Esophagus muscularis mucosa (tissue), 4 donors: ENCODE measurements around the gene MYO1D.

Experiments
- CTCF ChIP-seq, 3 experiments: fragments of 200-600 bp in 2 of 3; fragments of 450-650 bp in 1 of 3; sonication (generic) in 2 of 3; IDR thresholded peaks; one replicate each; pipeline ENCODE4 v1.5.1; 2017 to 2019; ENCODE audit warnings: antibody characterized with exemption in 3 of 3, mild to moderate bottlenecking in 2 of 3, moderate library complexity in 1 of 3
- EP300 ChIP-seq: sonication (generic); formaldehyde crosslinking; IDR thresholded peaks from one replicate; pipeline ENCODE4 v1.6.1; 2017; ENCODE audit warnings: antibody characterized with exemption
- POLR2A ChIP-seq: fragments of 450-650 bp; IDR thresholded peaks from one replicate; pipeline ENCODE4 v1.6.1; 2017; ENCODE audit warnings: antibody characterized with exemption, moderate library complexity, mild to moderate bottlenecking, low read depth
- POLR2AphosphoS5 ChIP-seq, 2 donors: sonication (generic); formaldehyde crosslinking; IDR thresholded peaks; one replicate each; pipeline ENCODE4 v1.6.1; 2017; ENCODE audit warnings: antibody characterized with exemption in 2 of 2

DNA sequence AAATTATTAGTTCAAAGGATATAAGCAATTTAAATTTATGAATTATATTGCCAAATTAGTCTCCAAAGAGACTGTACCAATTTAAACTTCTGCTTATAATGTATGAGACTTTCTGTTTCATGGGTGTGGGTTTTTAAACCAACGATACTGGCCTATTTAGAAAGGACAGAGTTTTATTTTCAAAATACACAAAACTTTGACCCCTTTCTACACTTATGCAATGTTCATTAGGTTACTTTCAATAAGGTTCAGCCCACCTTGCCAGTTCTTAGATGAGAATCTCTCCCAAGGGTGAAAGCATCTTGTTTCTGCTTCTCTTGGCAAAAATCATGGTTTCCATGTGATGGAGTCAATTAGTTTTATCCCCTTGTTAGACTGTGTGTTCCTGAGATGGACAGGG is 84.7 kb downstream of the MYO1D start:
- TF ChIP-seq CTCF (IDR thresholded peaks at IDR 0.05), result no peak
- no peak for TF ChIP-seq POLR2A
- no peak for TF ChIP-seq POLR2AphosphoS5 (IDR thresholded peaks at IDR 0.05)
- TF ChIP-seq EP300, result no peak
